ENCODE measurements around the gene TENT5C. TPM values are rescaled to one million over a fixed set of nuclear protein-coding genes. Genes with fewer than 3 reads are reported as not detected.

The TENT5C gene
- total and polyA plus RNA-seq, 2 of the 8 experiments (the other 6 are each of a cell fraction or from before 2014, with no cell fraction given) = 0.38 to 0.99 TPM

GRCh38 chr1:117609471-117609911 lies 3.6 kb downstream of the TENT5C start:
- Histone ChIP-seq H3K23me2 (ENCODE audit: low read depth, low read length) (peaks cover 17% of the 10 kb centered on the region), H2BK12ac (ENCODE audit: low read depth, low read length) (no peak overlapping the region), H4K5ac (ENCODE audit: insufficient read length, low read depth, low read length) (no peak overlapping the region), H3K4me1 (replicated peaks in 1 of 4; ENCODE audit: control insufficient read depth in 3 of 4, insufficient read depth in 4 of 4, low read length in 3 of 4) (peaks cover 0 to 12% (median 6%) of the 10 kb centered on the region in 4 experiments; a peak in 5 of 7 replicates), H3K27ac (ENCODE audit: low read depth, low read length) (no peak overlapping the region), H3K79me2 (ENCODE audit: control insufficient read depth in 1 of 2, insufficient read depth in 2 of 2, low read length in 2 of 2) (no peaks in the 10 kb centered on the region), H2AFZ (ENCODE audit: low read length) (no peak overlapping the region), H3K9me3 (ENCODE audit: insufficient read depth in 2 of 2, low read depth in 1 of 2, low read length in 1 of 2) (no peaks in the 10 kb centered on the region), H3K27me3 (replicated peaks in 1 of 4; ENCODE audit: control insufficient read depth in 3 of 4, extremely low read depth in 1 of 4, insufficient read depth in 3 of 4, low read length in 3 of 4) (peaks cover 0 to 20% (median 14%) of the 10 kb centered on the region in 4 experiments; a peak in 6 of 7 replicates), H4K91ac (replicated peaks; ENCODE audit: insufficient read length, low read length) (no peak overlapping the region), H3K4ac (replicated peaks; ENCODE audit: insufficient read length, low read depth, low read length) (no peak overlapping the region), H3K9ac (replicated peaks in 1 of 4; ENCODE audit: extremely low read depth in 1 of 4, low read depth in 3 of 4, low read length in 3 of 4) (no peak overlapping the region), H3K56ac (replicated peaks; ENCODE audit: insufficient read length, low read depth, low read length) (no peak overlapping the region), H3K4me2 (ENCODE audit: insufficient read depth in 1 of 2, low read depth in 2 of 2, low read length in 2 of 2) (no peak overlapping the region), H3K36me3 (ENCODE audit: control insufficient read depth in 2 of 4, insufficient read depth in 4 of 4, low read length in 3 of 4) (no peaks in the 10 kb centered on the region), H3K23ac (ENCODE audit: insufficient read length) (no peak overlapping the region), H2BK120ac (replicated peaks; ENCODE audit: low read depth, low read length) (no peak overlapping the region), H2BK20ac (ENCODE audit: low read length) (no peak overlapping the region), H3K79me1 (ENCODE audit: low read depth, low read length) (no peaks in the 10 kb centered on the region), H2BK5ac (ENCODE audit: low read depth, low read length) (no peak overlapping the region), H3K4me3 (ENCODE audit: extremely low read depth in 1 of 4, insufficient read depth in 2 of 4, low read depth in 3 of 4, low read length in 4 of 4) (no peak overlapping the region), H3K14ac (ENCODE audit: insufficient read length) (no peak overlapping the region), H2AK5ac (ENCODE audit: low read depth, low read length) (no peak overlapping the region), H2BK15ac (ENCODE audit: low read length) (no peak overlapping the region), H4K20me1 (replicated peaks in 1 of 2; ENCODE audit: control insufficient read depth in 1 of 2, insufficient read depth in 2 of 2, low read length in 2 of 2) (peaks cover 0 to 2% of the 10 kb centered on the region in 2 experiments), H4K8ac (ENCODE audit: extremely low read depth, insufficient read depth, low read length) (no peak overlapping the region; the same call in 1 of the 2 replicates), H3K18ac (ENCODE audit: extremely low read depth, low read length) (no peak overlapping the region)
- DNase-seq (ENCODE audit: low read depth in 1 of 2, low spot score in 2 of 2) = no peak
- ChIA-PET CTCF (ENCODE audit: partially characterized antibody) (interaction anchor here (0.7 to 2.1 kb wide), 5 partner anchors 28 to 149 kb away, joined by 3 to 8 read pairs (median 3); no protein-coding TSS in a partner anchor), POLR2A (ENCODE audit: partially characterized antibody) (interaction anchor here (0.6 kb wide), 1 partner anchor 146 kb away, joined by 3 read pairs; no protein-coding TSS in a partner anchor)
- no peak for FAIRE-seq
- WGBS, 2 experiments (ENCODE audit: extremely low coverage in 1 of 2, insufficient coverage in 1 of 2, insufficient read length in 1 of 2, insufficient replicate concordance in 2 of 2, low coverage in 1 of 2, low lambda C conversion rate in 2 of 2, missing lambda C conversion rate in 1 of 2) = 86% methylated on average over 12 of the region's 12 CpGs; no CpG with 5 or more reads in 1 of the 2 experiments
- TF ChIP-seq CBX8 (IDR thresholded peaks at IDR 0.05; ENCODE audit: borderline replicate concordance, low read depth, low read length) (no peak), RAD21 (IDR thresholded peaks at IDR 0.05 in 1 of 2, conservative IDR thresholded peaks at IDR 0.05 in 1 of 2; ENCODE audit: low read depth in 2 of 2, low read length in 2 of 2) (no peak), CHD2 (IDR thresholded peaks at IDR 0.05; ENCODE audit: low read length) (no peak), GTF2F1 (IDR thresholded peaks at IDR 0.05; ENCODE audit: borderline replicate concordance, low read depth, low read length) (no peak), MAX (IDR thresholded peaks at IDR 0.05) (no peak), SIN3A (conservative IDR thresholded peaks at IDR 0.05 in 1 of 2, IDR thresholded peaks at IDR 0.05 in 1 of 2; ENCODE audit: low read depth in 1 of 2, low read length in 2 of 2) (no peak), TBP (IDR thresholded peaks at IDR 0.05; ENCODE audit: low read depth, low read length) (no peak), BCL11A (IDR thresholded peaks at IDR 0.05; ENCODE audit: low read depth in 2 of 2, low read length in 2 of 2) (no peak), PHF8 (conservative IDR thresholded peaks at IDR 0.05; ENCODE audit: low read depth, low read length) (no peak), CTCF (IDR thresholded peaks at IDR 0.05; ENCODE audit: control extremely low read depth in 1 of 3, insufficient read depth in 1 of 3, low read depth in 1 of 3, low read length in 3 of 3) (no peak)
